Peyer's patch (tissue), 4 donors: ENCODE data around the gene ZWILCH.

Experiments
- POLR2A ChIP-seq, 2 donors: fragments of 450-650 bp; IDR thresholded peaks; one replicate each; pipeline ENCODE4 v1.5.1; 2017; ENCODE audit warnings: antibody characterized with exemption in 2 of 2, mild to moderate bottlenecking in 2 of 2, moderate library complexity in 2 of 2
- TF ChIP-seq, protein P1 (sequence below), 6 experiments: fragments of 450-650 bp in 4 of 6; fragments of 200-600 bp in 2 of 6; sonication (generic) in 1 of 6; IDR thresholded peaks; one replicate each; pipeline ENCODE4 v1.5.1; 2017 to 2019; ENCODE audit warnings: antibody characterized with exemption in 6 of 6, mild to moderate bottlenecking in 3 of 6, moderate library complexity in 1 of 6

DNA sequence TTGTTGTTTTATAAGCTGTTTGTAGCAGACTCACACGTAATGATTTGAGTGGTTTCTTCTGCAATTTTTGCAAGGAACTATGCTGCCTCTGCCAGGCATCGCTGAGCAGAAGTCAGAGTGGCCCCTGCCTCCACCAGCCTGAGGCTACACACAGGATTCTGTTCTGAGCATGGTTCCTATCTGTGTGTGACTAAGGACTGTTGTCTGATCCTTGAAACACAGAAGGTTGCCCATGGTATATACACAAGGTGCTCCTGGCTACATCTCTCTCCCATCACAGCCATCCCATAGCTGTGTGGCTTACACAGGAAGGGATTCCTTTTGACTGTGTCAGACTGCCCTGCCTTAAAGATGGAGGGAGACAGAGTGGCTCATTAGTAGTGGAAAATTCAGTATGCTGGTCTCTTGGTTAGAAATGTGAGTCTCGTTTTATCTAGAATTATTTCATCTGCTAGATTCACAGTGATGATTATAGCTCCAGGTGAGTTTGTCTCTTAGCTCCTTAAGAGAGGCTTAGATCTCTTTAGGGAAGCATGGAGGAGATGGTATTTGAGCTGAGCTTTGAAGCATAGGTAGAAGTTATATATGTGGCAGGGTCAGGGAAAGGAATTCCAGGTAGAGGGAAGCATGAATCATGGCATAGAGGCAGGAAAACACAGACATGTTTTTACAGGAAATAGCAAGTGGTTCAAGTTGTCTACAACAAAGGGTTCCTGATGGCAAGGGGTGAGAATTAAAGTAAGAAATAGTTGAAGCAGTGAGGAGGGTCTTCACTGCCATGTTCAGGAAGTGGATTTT, 45.1 kb upstream of the ZWILCH start:
- TF ChIP-seq, protein P1, sequence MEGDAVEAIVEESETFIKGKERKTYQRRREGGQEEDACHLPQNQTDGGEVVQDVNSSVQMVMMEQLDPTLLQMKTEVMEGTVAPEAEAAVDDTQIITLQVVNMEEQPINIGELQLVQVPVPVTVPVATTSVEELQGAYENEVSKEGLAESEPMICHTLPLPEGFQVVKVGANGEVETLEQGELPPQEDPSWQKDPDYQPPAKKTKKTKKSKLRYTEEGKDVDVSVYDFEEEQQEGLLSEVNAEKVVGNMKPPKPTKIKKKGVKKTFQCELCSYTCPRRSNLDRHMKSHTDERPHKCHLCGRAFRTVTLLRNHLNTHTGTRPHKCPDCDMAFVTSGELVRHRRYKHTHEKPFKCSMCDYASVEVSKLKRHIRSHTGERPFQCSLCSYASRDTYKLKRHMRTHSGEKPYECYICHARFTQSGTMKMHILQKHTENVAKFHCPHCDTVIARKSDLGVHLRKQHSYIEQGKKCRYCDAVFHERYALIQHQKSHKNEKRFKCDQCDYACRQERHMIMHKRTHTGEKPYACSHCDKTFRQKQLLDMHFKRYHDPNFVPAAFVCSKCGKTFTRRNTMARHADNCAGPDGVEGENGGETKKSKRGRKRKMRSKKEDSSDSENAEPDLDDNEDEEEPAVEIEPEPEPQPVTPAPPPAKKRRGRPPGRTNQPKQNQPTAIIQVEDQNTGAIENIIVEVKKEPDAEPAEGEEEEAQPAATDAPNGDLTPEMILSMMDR (IDR thresholded peaks at IDR 0.05) = no peak
- no peak for TF ChIP-seq POLR2A (IDR thresholded peaks at IDR 0.05)
